Osteoblast (primary cell): ENCODE measurements around the gene POLD2. TPM values are rescaled to one million over a fixed set of nuclear protein-coding genes. Genes with fewer than 3 reads are reported as not detected.
A peak's percentile ranks its signal among the peaks of the same experiment; 100 is the strongest.

Experiments
- DNase-seq: peaks from one replicate; pipeline ENCODE4 v3.0.0; 2011; ENCODE audit warnings: low spot score, mixed read lengths; ENCODE audit not compliant: insufficient read length; ENCODE audit errors: missing footprints
- H2AFZ ChIP-seq: 2 replicates; pipeline ENCODE4 v1.6.0; 2011; ENCODE audit warnings: mild to moderate bottlenecking, low read length
- H3K27ac ChIP-seq: 2 replicates; pipeline ENCODE4 v1.5.1; 2011; ENCODE audit warnings: mild to moderate bottlenecking, low read depth, low read length, moderate library complexity
- H3K27me3 ChIP-seq: 2 replicates; pipeline ENCODE4 v1.6.0; 2012; ENCODE audit warnings: mild to moderate bottlenecking, control low read depth, inconsistent platforms, low read length, moderate library complexity; ENCODE audit not compliant: insufficient read depth
- H3K36me3 ChIP-seq: 2 replicates; pipeline ENCODE4 v1.5.1; 2011; ENCODE audit warnings: mild to moderate bottlenecking, low read length, control low read depth, moderate library complexity; ENCODE audit not compliant: insufficient read depth
- H3K4me1 ChIP-seq: 2 replicates; pipeline ENCODE4 v1.5.1; 2011; ENCODE audit warnings: mild to moderate bottlenecking, low read length, control low read depth, moderate library complexity; ENCODE audit not compliant: insufficient read depth
- H3K4me2 ChIP-seq: 2 replicates; pipeline ENCODE4 v1.6.0; 2011; ENCODE audit warnings: mild to moderate bottlenecking, low read length; ENCODE audit not compliant: insufficient read depth
- H3K4me3 ChIP-seq: fragments of 200-600 bp; sonication (generic); 3 replicates; pipeline ENCODE4 v1.5.1; 2012; ENCODE audit warnings: mild to moderate bottlenecking, low read length, inconsistent platforms; ENCODE audit not compliant: insufficient read depth
- H3K79me2 ChIP-seq: 2 replicates; pipeline ENCODE4 v1.6.0; 2012; ENCODE audit warnings: mild to moderate bottlenecking, low read length, control low read depth, inconsistent platforms; ENCODE audit not compliant: insufficient read depth
- H3K9me3 ChIP-seq: 2 replicates; pipeline ENCODE4 v1.5.1; 2011; ENCODE audit warnings: low read depth, low read length, control low read depth
- H4K20me1 ChIP-seq: 2 replicates; pipeline ENCODE4 v1.6.0; 2012; ENCODE audit warnings: mild to moderate bottlenecking, low read length, control low read depth; ENCODE audit not compliant: insufficient read depth
- CTCF ChIP-seq: IDR thresholded peaks from 2 replicates; pipeline ENCODE4 v1.5.1; 2011; ENCODE audit warnings: mild to moderate bottlenecking, low read depth, low read length, moderate library complexity; ENCODE audit errors: extremely low read depth
- small RNA-seq: library from RNA; depleted of rRNA; stranded (forward); fragments of <200 nt; gene quantifications from one replicate; pipeline ENCODE3, GENCODE V24; 2012
- total RNA-seq: library from RNA; depleted of rRNA; stranded (reverse); fragments of >200 nt; gene quantifications from 2 replicates; pipeline ENCODE4 v1.2.3, GENCODE V29; 2012

POLD2 gene
- total RNA-seq, 1 donor: 80.3 TPM

- peaks cover 8% of the 10 kb centered on the region for H3K4me1 ChIP-seq
- TF ChIP-seq CTCF: no peak
- H3K27ac ChIP-seq: no peak overlapping the region
- no peaks in the 10 kb centered on the region for H3K27me3 ChIP-seq
- no peaks in the 10 kb centered on the region for H3K9me3 ChIP-seq
- H3K79me2 ChIP-seq: no peaks in the 10 kb centered on the region
- H2AFZ ChIP-seq: no peak overlapping the region
- DNase-seq: peak; percentile 84
- peaks cover 22% of the 10 kb centered on the region for H4K20me1 ChIP-seq
- H3K36me3 ChIP-seq: peaks cover 22% of the 10 kb centered on the region
- peak overlapping the region; percentile 15 for H3K4me2 ChIP-seq
- peak overlapping the region; percentile 7 for H3K4me3 ChIP-seq
Observed at GRCh38 chr7:44064791-44065430, 58.4 kb downstream of the POLD2 start.

Small RNAs within 50 kb of the gene (small RNA-seq; reads per million reads assigned to genes)
- not detected for gene RNA5SP230

Other genes starting within 250 kb of the POLD2 start
- 28.9 and 30.4 TPM in 2 replicates for gene URGCP, start 217.0 kb downstream of the POLD2 start, total RNA-seq
- 19.2 and 22.1 TPM in 2 replicates for gene UBE2D4, start 197.1 kb downstream of the POLD2 start, total RNA-seq
- gene SPDYE1, start 125.7 kb downstream of the POLD2 start, total RNA-seq: not detected in 2 replicates
- 97.5 and 105 TPM in 2 replicates for gene DBNL, start 78.8 kb downstream of the POLD2 start, total RNA-seq
- gene PGAM2, start 58.0 kb downstream of the POLD2 start, total RNA-seq: 0.29 and 0.36 TPM in 2 replicates
- 35.9 and 40.9 TPM in 2 replicates for gene POLM, start 41.0 kb downstream of the POLD2 start, total RNA-seq
- 219 and 267 TPM in 2 replicates for gene AEBP1, start 19.2 kb downstream of the POLD2 start, total RNA-seq
- gene MYL7, start 17.8 kb upstream of the POLD2 start, total RNA-seq: not detected in 2 replicates
- not detected in 2 replicates for gene GCK, start 65.9 kb upstream of the POLD2 start, total RNA-seq
- 90.1 and 95.2 TPM in 2 replicates for gene YKT6, start 77.4 kb upstream of the POLD2 start, total RNA-seq
- gene CAMK2B, start 202.0 kb upstream of the POLD2 start, total RNA-seq: not detected in 2 replicates